Loucy (cell line): Measurements from ENCODE around the gene ZFHX3.
A peak's percentile ranks its signal among the peaks of the same experiment; 100 is the strongest.
"Not testable (repeated sequence)": the region's sequence is repeated elsewhere in the genome, so short reads cannot be mapped to it uniquely, and the experiment has no call there.

Experiments used
- H2AFZ ChIP-seq: fragments of 200-600 bp; sonication (generic); 2 replicates; pipeline ENCODE4 v1.6.0; 2016; ENCODE audit warnings: antibody characterized with exemption, mild to moderate bottlenecking, low read length, moderate library complexity
- H3F3A ChIP-seq: fragments of 200-600 bp; 2 replicates; pipeline ENCODE4 v1.6.0; 2016; ENCODE audit warnings: antibody characterized with exemption, low read depth, mild to moderate bottlenecking
- H3K27me3 ChIP-seq: fragments of 200-600 bp; sonication (generic); 2 replicates; pipeline ENCODE4 v1.6.1; 2014; ENCODE audit warnings: low read length, mild to moderate bottlenecking; ENCODE audit not compliant: insufficient read depth, poor library complexity, severe bottlenecking
- H3K36me3 ChIP-seq: fragments of 200-600 bp; sonication (generic); 2 replicates; pipeline ENCODE4 v1.6.1; 2016; ENCODE audit warnings: low read length; ENCODE audit not compliant: insufficient read depth
- H3K4me1 ChIP-seq: fragments of 200-600 bp; sonication (generic); 2 replicates; pipeline ENCODE4 v1.5.1; 2014; ENCODE audit warnings: low read length, mild to moderate bottlenecking; ENCODE audit not compliant: insufficient read depth, poor library complexity, severe bottlenecking
- H3K4me2 ChIP-seq: fragments of 200-600 bp; sonication (generic); 2 replicates; pipeline ENCODE4 v1.6.0; 2014; ENCODE audit warnings: antibody characterized with exemption, low read length, low read depth, mild to moderate bottlenecking; ENCODE audit not compliant: poor library complexity, severe bottlenecking
- H3K4me3 ChIP-seq: fragments of 200-600 bp; sonication (generic); 2 replicates; pipeline ENCODE4 v1.5.1; 2014; ENCODE audit warnings: low read length, mild to moderate bottlenecking, mixed read lengths; ENCODE audit not compliant: poor library complexity, severe bottlenecking
- H3K79me2 ChIP-seq: fragments of 200-600 bp; sonication (generic); 2 replicates; pipeline ENCODE4 v1.6.1; 2014; ENCODE audit warnings: low read length; ENCODE audit not compliant: insufficient read depth
- H3K9ac ChIP-seq: fragments of 200-600 bp; sonication (generic); 2 replicates; pipeline ENCODE4 v1.6.0; 2014; ENCODE audit warnings: mild to moderate bottlenecking, low read depth, low read length, moderate library complexity; ENCODE audit not compliant: poor library complexity, severe bottlenecking
- H3K9me2 ChIP-seq: fragments of 200-600 bp; sonication (generic); replicated peaks from 2 replicates; pipeline ENCODE4 v1.6.1; 2016; ENCODE audit warnings: low read depth, low read length, mixed read lengths
- H3K9me3 ChIP-seq: fragments of 200-600 bp; sonication (generic); 2 replicates; pipeline ENCODE4 v1.6.1; 2014; ENCODE audit warnings: mild to moderate bottlenecking, antibody characterized with exemption, low read length, low read depth; ENCODE audit not compliant: insufficient read depth
- H4K20me1 ChIP-seq: fragments of 200-600 bp; sonication (generic); 2 replicates; pipeline ENCODE4 v1.6.0; 2014; ENCODE audit warnings: antibody characterized with exemption, low read length, mild to moderate bottlenecking; ENCODE audit not compliant: insufficient read depth, poor library complexity, severe bottlenecking
- EZH2phosphoT487 ChIP-seq: fragments of 200-600 bp; IDR thresholded peaks from 2 replicates; pipeline ENCODE4 v1.6.1; 2018; ENCODE audit warnings: antibody characterized with exemption, mild to moderate bottlenecking, moderate library complexity, borderline replicate concordance
- TF ChIP-seq, protein P1 (sequence below): fragments of 200-600 bp; sonication (generic); conservative IDR thresholded peaks from 2 replicates; pipeline ENCODE4 v1.5.1; 2014; ENCODE audit warnings: mild to moderate bottlenecking, antibody characterized with exemption, low read length

Gene ZFHX3

DNA sequence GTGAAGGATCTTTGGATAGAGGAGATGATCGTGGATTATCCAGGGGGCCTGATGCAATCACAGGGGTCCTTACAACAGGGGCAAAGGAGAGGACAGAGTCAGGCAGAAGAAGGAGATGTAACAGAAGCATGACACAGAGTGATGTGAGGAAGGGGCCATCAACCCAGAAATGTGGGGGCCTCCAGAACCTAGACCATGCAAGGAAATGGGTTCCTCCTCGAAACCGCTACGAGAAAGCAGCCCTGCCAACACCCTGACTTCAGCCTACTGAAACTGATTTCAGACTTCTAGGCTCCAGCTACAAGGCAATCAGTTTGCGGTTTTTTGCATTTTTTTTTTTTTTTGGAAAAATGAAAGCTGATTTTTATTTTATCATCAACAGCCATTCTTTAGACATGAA lies 34.0 kb downstream of the ZFHX3 start:
- H3K4me3 ChIP-seq = no peak overlapping the region
- peaks cover 5% of the 10 kb centered on the region; the same call in 1 of the 2 replicates for H3K79me2 ChIP-seq
- no peaks in the 10 kb centered on the region for H4K20me1 ChIP-seq
- H3K27me3 ChIP-seq = no peaks in the 10 kb centered on the region
- H3K9me2 ChIP-seq = no peaks in the 10 kb centered on the region
- H2AFZ ChIP-seq = no peak overlapping the region
- H3F3A ChIP-seq = no peaks in the 10 kb centered on the region
- no peaks in the 10 kb centered on the region for H3K36me3 ChIP-seq
- no peaks in the 10 kb centered on the region for H3K9me3 ChIP-seq
- no peak for TF ChIP-seq EZH2phosphoT487
- no peak overlapping the region for H3K9ac ChIP-seq
- H3K4me1 ChIP-seq = no peaks in the 10 kb centered on the region
- H3K4me2 ChIP-seq = no peak overlapping the region

DNA sequence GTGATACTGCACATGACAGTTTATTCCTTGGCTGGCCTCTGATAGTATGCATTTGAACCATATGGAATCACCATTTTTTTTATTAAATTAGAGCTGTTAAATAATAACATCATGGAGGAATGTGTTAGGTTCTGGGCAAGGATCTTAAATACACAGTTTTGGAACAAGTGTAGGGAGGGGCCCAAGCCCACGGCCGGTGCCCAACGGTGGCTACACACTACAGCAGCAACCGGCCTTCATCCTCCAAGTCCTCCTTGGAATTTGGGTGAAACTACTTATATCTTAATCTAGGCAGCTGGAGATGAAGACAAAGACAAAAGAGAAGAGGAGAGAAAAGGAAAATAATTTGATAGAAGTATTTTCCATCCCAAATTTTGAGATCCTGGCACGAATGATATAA lies 35.6 kb downstream of the ZFHX3 start:
- Histone ChIP-seq H3K27me3 (no peaks in the 10 kb centered on the region), H3K36me3 (no peaks in the 10 kb centered on the region), H3K4me2 (no peak overlapping the region), H3K4me3 (no peak overlapping the region), H3K9me2 (no peaks in the 10 kb centered on the region), H3K9me3 (no peaks in the 10 kb centered on the region), H4K20me1 (no peaks in the 10 kb centered on the region), H3K4me1 (no peaks in the 10 kb centered on the region), H3K9ac (no peak overlapping the region), H3F3A (no peaks in the 10 kb centered on the region), H3K79me2 (peaks cover 5% of the 10 kb centered on the region; the same call in 1 of the 2 replicates), H2AFZ (no peak overlapping the region)
- TF ChIP-seq, protein P1, sequence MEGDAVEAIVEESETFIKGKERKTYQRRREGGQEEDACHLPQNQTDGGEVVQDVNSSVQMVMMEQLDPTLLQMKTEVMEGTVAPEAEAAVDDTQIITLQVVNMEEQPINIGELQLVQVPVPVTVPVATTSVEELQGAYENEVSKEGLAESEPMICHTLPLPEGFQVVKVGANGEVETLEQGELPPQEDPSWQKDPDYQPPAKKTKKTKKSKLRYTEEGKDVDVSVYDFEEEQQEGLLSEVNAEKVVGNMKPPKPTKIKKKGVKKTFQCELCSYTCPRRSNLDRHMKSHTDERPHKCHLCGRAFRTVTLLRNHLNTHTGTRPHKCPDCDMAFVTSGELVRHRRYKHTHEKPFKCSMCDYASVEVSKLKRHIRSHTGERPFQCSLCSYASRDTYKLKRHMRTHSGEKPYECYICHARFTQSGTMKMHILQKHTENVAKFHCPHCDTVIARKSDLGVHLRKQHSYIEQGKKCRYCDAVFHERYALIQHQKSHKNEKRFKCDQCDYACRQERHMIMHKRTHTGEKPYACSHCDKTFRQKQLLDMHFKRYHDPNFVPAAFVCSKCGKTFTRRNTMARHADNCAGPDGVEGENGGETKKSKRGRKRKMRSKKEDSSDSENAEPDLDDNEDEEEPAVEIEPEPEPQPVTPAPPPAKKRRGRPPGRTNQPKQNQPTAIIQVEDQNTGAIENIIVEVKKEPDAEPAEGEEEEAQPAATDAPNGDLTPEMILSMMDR = no peak
- no peak for TF ChIP-seq EZH2phosphoT487

DNA sequence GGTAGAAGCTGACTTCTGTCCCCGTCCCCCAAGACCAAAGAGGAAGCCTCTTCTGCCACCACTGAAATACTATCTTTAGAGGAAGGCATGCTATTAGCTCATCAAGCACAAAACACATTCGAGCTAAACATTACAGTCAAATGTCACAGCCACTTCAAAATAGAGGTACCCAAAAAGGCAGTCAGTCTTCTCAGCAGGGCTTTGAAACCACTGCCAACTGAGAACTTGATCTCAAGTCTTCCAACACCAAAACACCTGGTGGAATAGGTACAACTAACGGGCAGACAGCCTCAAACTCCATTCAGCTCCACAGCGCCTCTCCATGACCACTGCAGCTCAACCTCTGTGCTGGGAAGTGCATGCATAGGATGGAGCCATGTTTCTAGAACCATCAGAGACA lies 36.0 kb downstream of the ZFHX3 start:
- no peak overlapping the region for H2AFZ ChIP-seq
- no peaks in the 10 kb centered on the region for H3K9me2 ChIP-seq
- no peak overlapping the region for H3K9ac ChIP-seq
- H4K20me1 ChIP-seq = no peaks in the 10 kb centered on the region
- no peaks in the 10 kb centered on the region for H3K36me3 ChIP-seq
- TF ChIP-seq EZH2phosphoT487 = no peak
- TF ChIP-seq, protein P1 = peak; percentile 38
- no peaks in the 10 kb centered on the region for H3K27me3 ChIP-seq
- no peak overlapping the region for H3K4me2 ChIP-seq
- H3K4me3 ChIP-seq = no peak overlapping the region
- H3K79me2 ChIP-seq = peaks cover 5% of the 10 kb centered on the region; the same call in 1 of the 2 replicates
- no peaks in the 10 kb centered on the region for H3K9me3 ChIP-seq
- no peaks in the 10 kb centered on the region for H3F3A ChIP-seq
- H3K4me1 ChIP-seq = no peaks in the 10 kb centered on the region

DNA sequence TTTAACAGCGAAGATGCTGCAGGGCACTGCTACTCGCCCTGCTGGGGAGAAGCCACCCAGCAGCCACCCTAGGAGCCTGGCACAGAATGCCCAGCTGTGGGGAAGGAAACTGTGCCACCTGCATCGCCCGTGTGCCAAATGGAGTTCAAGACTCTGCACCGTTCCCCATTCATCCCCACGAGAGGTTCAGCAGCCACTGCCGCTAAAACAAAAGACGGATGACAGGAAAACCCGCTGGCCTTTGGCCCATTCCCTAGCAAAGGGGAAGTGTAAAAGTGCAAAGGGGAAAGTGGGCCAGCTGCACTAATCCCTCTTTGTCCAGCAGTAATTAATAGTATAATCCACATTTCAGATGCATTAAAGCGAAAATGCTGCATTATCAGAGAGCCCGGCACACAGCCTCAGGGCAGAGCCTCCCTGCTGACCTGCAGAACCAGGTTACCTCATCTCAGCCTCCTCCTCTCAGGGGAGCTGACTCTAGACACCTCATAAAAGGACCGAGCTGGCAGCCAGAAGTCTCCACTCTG lies 37.7 kb downstream of the ZFHX3 start:
- Histone ChIP-seq H3K4me3 (no peak overlapping the region), H3K4me1 (no peaks in the 10 kb centered on the region), H3K27me3 (no peaks in the 10 kb centered on the region), H2AFZ (no peak overlapping the region), H3K4me2 (no peak overlapping the region), H3K9me3 (no peaks in the 10 kb centered on the region), H4K20me1 (no peaks in the 10 kb centered on the region), H3F3A (no peaks in the 10 kb centered on the region), H3K36me3 (no peaks in the 10 kb centered on the region), H3K9me2 (no peaks in the 10 kb centered on the region), H3K9ac (no peak overlapping the region), H3K79me2 (peaks cover 5% of the 10 kb centered on the region; the same call in 1 of the 2 replicates)
- TF ChIP-seq EZH2phosphoT487 = no peak
- TF ChIP-seq, protein P1 = no peak

DNA sequence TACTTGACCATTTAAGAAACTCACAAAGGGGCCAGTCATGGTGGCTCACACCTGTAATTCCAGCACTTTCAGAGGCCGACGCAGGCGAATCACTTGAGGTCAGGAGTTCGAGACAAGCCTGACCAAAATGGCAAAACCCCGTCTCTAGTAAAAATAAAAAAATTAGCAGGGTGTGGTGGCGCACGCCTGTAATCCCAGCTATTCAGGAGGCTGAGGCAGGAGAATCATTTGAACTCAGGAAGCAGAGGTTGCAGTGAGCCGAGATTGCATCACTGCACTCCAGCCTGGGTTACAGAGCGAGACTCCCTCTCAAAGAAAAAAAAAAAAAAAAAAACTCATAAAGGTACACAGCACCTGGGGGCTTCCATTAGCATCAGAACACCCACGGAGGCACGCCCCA lies 38.2 kb downstream of the ZFHX3 start:
- not testable (repeated sequence) for H3K79me2 ChIP-seq, H3K4me1 ChIP-seq, H3K27me3 ChIP-seq, H2AFZ ChIP-seq, H3K36me3 ChIP-seq, H3K9ac ChIP-seq, H3F3A ChIP-seq, H3K9me2 ChIP-seq, H3K4me3 ChIP-seq, H3K4me2 ChIP-seq, H4K20me1 ChIP-seq, H3K9me3 ChIP-seq
